Measurements from ENCODE around the gene PMEPA1.

PMEPA1 gene

DNA sequence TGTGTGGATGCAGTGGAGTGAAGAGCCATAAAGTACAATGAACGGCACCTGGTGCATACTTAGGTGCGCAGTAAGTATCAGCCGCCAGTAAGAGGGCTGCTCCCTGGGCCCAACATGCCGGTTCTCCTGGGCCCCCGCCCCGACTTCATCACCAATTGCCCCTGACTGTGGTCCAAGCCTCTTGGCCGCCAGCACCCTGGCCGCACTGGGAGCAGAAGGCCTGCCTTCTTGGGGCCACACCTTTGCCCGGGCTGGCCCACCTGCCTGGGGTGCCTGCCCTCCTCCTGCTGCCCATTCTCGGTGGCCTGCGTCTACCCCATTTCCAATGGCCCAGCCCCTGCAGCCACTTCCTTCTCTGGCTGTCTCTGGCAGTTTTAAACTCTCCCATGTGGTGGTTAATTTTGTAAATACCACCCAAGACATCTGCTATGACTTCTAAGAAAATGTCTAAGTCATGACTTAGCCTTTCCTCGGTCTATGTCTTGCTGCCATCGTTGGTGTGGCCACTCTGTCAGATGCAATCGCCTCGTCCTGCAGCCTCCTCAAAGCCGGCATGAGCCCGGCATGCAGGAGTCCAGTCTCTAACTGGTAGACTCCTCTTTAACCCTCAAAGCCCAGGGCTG lies 36.8 kb downstream of the PMEPA1 start:
- no peak for DNase-seq

DNA sequence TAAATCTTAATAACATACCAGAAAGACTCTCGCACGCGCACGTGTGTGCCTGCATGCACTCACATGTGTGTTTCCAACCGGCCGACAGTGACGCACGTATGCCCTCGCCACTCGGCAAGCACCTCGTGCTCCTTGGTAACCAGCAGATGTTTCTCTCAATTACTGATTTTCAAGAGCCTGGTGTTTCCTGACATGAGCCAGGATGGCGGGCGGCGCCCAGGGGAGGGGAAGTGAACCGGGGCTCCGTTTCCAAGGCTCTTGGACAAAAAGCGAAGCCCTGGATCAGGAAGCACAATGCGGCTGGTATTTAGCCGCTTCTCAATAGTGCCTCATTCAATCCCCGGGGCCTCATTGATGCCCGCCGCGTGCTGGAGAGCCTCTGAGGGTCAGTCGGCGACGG lies 37.7 kb downstream of the PMEPA1 start:
- no peak for DNase-seq

DNA sequence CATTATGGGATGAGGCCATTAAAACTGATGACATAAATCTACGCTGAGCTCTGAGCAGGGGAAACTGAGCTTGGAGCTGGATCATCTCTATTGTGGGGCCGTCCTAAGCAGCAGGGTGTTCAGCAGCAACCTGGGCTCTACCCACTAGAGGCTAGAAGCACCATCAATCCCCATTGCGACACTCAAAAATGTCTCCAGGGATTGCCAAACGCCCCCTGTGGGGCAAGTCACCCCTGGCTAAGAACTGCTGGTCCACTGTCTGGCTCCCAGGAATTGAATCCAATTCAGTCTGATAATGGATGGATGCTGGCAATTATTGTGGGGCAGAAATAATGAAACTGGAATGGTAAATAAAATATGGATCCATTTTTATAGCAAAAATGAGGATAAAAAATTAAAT lies 38.2 kb downstream of the PMEPA1 start:
- no peak for DNase-seq

DNA sequence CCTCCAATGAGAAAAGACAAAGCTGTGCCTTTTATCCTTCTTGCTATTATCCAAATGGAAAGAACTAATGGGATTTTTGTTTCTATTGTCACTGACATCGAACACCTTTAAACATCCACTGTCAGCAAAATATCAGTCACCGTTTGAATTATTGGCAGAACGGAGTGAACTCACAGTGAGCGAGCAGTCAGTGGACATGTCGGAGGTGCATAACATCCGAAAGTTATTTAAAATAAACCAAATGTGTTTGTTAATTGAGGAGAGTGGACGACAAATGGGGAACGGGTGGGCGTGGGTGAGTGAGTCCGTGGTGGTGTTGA lies 38.8 kb downstream of the PMEPA1 start:
- no peak for DNase-seq

DNA sequence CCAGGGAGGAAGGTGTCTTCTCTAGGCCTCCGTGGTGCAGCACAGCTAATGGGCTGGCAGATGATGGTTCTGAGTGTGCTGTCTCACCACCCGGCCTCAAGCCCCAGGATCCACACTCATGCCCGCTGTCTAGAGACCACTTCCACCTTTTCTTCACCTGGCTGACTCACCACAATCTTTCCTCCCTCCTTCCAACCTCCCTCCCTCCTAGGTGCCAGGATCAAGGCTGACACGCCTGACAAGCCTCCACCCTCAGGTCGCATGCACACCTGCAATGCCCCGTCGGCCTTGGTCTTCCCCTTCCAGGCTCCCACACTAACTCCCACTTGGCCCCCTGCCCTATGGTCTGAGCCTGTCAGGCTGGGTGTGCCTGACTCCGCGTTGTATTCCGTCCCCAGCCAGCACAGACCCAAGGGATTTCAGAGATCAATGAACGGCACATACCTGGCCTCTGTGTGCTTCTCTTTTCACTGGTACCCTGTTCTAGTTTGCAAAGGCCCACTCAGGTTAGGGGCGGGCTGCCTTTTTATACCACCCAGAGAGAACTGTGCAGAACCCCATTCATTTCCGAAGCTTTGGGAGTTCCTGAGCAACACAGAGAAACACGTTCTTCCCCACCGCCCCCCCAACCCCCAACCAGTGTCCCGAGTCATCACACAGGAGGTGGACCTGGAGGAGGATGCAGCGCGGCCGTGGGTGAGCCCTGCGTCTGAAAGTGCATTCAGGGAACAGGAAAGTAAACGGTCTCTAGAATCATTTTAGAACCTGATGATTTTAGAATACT lies 39.3 kb downstream of the PMEPA1 start:
- DNase-seq, result no peak

DNA sequence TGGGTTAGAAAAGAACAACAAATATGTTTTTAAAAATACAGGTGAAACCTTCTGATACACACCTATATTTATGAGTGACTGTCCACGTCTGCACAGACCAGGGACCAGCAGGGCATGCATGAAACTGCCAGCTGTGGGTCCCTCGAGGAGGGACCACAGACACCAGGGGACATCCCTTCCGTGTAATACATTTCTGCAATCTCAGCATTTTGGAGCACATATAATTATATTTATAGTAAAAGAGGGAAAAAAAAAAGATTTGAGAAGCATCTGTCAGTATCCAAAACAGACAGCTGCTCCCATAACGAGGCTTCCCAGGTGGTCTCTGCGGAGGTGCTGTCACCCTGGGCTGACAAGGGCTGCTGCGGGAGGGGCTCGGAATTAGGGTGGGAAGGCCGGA lies 40.2 kb downstream of the PMEPA1 start:
- no peak for DNase-seq

DNA sequence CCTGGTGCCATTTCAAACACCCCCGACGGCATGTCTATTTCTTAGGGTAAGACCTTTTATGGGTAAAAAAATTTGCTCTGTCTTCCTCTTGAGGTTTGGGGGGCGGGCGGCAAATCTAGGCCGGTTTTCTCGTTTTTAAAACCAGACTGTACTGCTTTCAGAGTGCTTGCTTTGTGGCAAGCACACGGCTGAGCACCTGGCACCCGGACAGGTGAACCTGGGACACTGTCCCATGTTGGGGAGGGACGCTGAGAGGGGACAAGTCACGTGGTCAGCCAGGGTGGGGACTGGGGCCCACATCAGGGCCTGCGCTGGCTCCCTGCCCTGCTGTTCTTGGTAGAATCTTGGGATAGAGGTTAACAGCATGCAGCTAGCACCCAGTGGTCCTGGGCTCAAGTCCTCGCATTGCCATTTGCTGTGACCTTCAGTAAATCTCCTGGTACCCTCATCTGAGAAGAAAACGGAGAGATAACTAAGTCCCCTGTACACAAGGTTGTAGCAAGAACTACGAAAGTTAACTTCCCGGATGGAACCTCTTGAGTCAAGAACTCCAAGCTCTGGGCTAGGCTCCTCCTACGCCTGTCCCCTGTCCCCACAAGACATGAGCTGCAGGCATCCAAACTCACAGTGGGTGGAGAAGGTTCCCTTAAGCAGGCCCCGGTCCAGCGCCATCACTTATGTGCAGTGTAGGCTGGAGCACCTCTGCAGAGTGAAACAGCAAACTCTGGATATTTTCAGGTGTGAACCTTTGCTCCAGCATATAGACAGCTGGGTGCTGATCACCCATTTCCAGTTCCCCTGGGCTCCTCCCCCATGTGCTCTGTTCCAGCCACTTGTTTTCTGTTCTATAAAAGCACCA lies 41.7 kb downstream of the PMEPA1 start:
- no peak for DNase-seq

DNA sequence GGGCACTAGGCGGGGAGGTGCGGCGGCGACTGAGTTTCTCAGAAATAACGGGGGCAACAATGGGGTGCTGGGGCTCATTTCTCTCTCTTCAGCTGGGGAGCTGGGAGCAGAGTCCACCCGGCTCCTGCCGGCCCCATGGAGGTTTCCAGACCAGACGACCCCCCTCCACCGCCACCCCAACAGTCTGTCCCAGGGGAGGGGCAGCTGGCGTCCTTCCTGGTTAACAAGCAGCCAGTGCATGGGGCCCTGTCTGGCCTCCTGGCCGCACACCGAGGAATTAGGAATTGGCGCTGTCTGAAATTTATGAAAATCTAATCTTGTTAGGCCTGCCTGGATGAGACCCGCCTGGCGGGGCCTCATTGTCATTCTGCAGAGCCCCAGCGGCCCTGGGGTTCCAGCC lies 42.4 kb downstream of the PMEPA1 start:
- no peak for DNase-seq

DNA sequence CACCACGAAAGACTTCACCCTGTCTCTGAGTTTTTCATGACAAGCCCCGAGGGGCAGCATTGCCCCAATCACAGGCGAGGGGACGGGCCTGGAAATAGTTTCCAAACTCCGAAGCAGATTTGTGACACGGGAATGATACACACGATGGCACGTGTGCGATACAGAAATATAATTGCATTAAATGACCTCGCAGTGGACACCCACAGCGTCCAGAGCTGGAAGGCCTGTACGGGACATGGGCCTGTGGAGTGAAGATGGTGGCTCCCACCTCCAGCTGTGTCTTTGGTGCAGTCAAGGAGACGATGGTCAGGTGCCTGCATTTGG lies 43.0 kb downstream of the PMEPA1 start:
- no peak for DNase-seq

DNA sequence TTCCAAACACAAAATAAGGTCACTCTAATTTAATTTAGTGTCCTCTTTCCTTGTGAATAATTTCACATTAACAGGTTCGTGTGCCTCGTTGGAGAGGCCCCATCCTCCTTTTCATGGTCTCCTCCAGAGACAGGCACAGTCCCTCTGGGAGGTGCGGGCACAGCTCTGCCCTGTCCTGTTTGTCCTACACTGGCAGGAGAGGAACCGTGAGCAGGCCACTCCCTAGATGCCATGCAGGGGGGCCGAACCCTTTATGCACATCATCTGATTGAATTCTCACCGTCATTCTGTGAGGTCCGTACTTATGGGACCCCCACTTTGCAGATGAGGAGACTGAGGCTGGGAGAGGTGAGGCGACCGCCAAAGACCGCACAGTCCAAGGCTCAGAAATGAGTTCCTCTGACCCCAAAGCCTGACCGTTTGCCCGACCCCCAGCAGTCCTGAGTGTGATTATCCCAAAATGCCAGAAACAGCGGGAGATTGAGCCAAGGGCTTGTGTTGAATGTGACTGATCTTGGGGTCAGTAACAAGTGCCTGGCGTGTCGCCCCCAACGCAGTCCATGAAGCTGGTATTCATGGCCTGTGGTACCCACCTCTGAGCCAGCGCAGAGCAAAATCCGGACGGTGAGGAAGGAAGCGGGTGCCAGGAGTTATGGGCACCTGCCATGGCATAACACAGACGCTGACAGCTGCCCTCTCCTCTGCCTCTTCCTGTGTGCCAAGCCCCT lies 43.5 kb downstream of the PMEPA1 start:
- DNase-seq, result no peak

DNA sequence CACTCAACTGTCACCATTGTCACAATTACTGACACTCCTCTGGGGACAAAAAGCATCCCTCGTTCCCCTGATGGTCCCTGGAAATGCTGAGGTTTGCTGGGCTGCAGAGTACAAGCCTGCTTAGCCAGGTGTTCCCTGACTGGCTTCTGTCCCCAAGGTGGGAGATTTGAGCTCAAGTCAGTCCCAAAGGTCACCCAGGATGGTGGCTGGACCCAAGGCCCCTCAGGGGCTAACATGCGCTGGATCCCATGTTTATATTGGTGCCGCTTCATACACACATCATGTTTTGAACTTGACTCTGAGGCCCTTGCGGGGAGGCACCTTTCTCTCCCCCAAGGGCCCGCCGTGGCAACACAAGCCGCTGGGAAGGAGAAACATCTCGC lies 44.2 kb downstream of the PMEPA1 start:
- DNase-seq, result no peak

DNA sequence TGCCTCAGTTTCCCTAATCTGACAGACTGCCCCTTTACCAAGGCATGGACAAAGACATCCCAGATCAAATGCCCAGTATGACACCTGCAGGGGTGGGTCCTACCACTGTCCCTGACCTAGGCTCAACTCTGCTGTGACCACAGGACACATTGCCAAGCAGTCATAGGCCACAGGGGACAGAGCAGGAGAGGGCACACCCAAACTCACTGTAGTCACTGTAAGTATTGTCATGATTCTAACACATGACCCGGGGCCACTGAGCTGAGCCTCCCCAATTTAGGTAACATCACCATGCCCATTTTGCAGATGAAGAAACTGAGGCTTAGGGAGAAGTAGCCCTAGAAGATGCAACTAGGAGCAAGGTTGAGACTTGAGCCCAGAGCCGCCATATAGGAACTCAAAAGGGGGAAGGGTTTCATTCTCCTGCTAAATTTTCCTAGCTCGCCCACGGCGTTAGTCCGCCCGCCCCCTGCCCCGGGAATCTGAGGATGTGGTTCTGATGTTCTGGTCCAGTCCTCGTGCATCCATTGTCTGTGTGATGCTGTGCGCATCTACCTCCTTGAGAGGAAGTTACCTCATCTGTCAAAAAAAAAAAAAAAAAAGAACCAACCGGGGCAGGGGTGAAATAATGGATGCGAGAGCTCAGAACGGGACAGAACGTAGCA lies 44.8 kb downstream of the PMEPA1 start:
- DNase-seq, result no peak

DNA sequence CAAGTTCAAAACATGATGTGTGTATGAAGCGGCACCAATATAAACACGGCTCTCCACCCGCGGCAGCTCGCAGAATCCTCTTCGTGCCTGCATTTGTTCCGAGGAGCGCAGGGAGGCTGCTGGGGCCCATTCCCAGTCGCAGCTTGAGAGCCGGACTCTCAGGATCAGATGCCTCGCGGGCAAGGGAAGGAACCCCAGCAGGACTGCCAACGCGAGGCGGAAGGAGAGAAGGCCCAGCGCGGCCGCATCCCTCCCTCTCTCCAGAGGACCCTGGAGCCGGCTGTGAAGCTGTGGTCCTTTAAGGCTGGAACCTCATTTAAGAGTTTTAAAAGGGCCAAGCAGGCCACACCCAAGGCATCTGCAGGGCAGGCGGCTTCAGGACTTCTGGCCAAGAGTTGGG lies 45.3 kb downstream of the PMEPA1 start:
- DNase-seq, result no peak

DNA sequence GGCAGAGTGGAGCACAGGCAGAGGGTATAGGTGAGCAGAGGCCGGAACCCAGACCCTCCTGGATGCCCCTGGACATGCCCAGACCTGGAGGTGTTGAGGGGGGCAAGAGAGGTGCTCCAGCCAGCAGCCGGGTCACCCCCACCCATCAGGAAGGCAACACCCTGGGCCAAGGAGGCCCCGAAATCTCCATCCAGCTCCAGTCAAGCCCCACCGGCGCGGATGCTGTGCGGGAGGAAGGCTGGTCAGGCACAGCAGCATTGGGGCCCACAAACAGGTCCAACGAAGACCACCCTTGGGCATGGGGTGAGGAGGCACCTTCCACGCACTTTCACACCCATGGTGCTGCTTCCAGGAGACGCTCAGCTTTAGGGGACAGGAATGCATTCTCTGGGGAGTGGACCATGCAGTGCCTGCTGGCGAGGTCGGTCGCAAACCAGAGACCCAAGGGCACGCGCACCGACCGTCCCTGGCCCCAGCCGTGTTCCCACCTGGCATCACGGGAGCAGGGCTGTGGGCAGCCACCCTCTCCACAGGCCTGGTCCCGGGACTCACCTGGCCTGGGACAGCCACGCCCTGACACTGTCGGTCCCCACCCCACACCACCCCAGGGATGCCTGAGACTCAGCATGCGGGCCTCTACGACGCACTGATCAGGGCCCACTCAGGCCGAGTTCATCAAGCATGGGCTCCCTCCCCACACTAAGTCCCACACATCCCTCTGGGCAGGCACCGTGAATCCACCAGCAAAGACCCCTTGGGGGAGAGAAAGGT lies 45.9 kb downstream of the PMEPA1 start:
- DNase-seq, result no peak

DNA sequence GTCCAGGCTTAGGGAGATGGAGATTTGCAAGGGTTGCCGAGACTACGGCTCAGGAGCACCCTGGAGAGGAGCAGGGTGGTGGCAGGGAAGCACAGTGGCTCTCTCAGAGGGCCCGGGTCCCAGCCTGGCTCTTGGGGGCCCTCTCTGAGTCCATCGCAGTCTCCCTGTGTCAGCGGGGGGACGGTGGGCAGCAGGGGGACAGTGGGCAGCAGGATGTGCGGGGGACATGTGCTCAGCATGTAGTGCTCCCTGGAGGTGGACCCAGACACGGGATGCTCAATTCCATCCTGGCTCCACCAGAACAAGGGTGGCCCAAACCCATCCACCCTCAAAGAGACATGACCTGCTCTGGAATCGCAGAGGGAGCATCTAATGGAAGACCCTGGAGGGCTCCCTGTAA lies 46.6 kb downstream of the PMEPA1 start:
- DNase-seq, result no peak

DNA sequence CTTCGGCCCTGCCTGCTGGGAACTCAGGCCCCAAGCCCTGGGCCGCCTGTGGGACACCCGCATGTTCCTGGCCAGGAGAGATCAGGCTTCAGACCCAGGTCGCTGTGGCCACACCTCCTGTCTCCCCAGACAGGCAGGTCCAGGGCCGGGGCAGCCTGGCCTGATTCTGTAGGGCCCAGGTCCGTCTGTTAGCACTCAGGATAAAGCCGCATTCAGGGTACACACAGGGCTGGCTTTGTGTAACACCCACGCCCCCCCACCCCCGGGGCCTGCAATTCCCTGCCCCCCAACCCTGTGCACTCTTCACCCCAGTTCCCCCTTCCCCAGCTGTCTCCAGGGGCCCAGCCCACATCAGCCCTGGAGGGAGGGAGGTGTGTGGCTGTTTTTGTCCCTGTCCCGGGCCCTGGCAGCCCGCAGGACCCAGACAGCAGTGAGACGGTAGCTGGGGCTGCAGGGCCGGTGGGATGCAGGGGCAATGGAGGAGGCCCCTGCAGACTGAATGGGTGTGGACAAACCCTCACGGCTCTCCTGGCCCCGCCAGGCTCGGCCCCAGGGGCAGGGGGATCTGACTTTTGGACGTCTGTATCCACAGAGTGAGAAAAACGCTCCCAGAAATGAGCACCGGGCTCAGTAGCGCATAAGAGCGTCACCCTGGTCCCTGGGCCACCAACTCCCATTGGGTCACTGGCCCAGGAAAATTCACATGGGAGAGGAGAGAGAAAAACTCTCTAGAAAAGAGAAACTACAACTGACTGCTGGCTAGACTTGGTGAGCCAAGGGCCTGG lies 47.2 kb downstream of the PMEPA1 start:
- DNase-seq, result no peak

DNA sequence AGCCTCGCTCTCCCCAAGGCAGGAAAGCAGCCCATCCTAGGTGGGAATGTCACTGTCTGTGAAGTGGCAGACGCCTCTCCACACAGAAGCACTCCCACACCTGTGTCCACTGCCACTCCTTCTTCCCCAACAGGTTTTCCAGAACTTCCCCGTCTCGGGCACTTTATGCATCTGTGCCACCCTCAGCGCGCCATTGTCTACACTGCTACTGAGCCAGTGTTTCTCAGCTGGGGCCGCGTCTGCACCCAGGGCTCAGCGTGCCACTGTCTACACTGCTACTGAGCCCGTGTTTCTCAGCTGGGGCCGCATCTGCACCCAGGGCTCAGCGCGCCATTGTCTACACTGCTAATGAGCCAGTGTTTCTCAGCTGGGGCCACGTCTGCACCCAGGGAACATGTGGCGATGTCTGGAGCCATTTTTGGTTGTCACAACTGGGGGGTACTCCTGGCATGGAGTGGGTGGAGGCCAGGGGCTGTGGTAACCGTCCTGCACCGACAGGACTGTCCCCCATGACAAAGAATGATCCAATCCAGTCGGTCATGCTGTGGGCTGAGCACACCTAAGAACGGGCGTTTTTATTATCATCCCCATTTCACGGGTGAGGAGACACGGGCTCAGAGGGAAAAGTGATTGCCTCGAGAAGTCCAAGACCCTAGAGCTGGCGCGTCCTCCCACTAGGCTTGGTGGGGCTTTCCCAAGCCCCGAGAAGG lies 47.9 kb downstream of the PMEPA1 start:
- DNase-seq, result no peak

DNA sequence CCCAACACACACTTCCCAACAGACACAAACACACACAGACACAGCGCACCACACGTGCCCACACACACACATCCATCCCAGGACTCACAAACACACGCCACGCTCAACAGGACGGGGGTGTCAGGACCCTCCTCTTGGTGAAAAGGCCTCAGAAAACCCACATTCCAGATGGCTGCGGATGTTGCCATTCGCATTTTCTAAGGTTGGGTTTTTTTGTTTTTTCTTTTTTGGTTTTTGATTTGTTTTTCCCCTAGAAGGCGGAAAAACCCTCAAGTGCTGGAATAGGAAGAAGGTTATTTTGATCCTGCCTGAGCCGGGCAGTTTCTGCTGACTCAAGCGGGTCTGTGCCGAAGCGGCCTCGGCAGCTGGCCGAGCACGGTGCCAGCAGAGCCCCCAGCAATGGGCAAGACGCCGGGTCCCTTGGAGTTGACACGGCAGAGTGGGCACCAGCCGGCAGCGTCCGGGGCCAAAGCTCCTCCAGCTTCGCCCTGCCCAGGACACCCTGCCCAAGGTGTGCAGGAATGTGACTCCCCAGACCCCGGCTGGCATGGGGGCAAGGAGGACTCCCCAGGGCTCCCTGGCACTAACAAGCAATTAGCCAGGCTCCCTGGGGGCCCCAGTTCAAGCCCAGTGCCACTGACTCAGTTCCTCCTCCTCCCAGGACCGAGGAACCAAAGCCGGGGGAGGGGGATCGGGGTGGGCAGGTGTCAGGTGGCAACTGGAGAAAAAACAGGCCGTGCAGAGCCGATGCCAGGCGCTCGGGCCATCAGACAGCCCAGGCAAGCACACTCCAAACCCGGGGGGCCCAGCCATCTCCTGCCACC lies 48.7 kb downstream of the PMEPA1 start:
- no peak for DNase-seq

DNA sequence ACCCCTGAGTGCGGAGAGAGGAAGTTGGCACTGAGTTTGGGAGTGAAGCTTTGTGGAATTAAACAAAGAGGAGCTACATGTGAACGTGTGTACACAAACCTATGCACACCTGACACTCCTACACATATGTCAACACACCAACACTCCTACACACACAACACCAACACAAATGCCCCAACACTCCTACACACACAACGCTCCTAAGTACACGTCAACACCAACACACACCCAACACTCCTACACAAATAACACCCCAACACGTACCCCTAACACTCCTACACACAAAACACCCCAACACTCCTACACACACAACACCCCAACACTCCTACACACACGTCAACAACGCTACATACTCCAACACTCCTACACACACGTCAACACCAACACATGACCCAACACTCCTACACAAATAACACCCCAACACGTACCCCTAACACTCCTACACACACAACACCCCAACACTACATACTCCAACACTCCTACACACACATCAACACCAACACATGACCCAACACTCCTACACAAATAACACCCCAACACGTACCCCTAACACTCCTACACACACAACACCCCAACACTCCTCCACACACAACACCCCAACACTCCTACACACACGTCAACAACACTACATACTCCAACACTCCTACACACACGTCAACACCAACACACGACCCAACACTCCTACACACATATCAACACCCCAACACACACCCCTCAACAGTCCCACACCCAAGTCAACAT lies 49.5 kb downstream of the PMEPA1 start:
- no peak for DNase-seq

All from stimulated activated CD4-positive, alpha-beta T cell treated with anti-CD3 and anti-CD28 coated beads, Interleukin-15, amount 100 ng/mL, for 24 hours (primary cell).